ENCODE results near the gene DSP. TPM values are rescaled to one million over a fixed set of nuclear protein-coding genes. Genes with fewer than 3 reads are reported as not detected.

The DSP gene
- total and polyA plus RNA-seq, 2 of the 13 experiments (the other 11 are each of a cell fraction or from before 2014, with no cell fraction given), result 89.8 to 117 TPM

GRCh38 chr6:7631466-7631865 lies 90.0 kb downstream of the DSP start:
- in situ Hi-C loops (cut with HindIII; ENCODE audit: extremely low pct_ligation_motif_present, low pct_unique_long_range_greater_than_20kb), result no loop called here
- FAIRE-seq (no peak), ATAC-seq (no peak), DNase-seq (ENCODE audit: low spot score) (no peak)
- BruUV-seq (replicated peaks), result no TSS peak
- H3K27me3 ChIP-seq (ENCODE audit: control insufficient read depth in 1 of 2, insufficient read depth in 2 of 2, low read length in 2 of 2), result peaks cover 0 to 6% of the 10 kb centered on the region in 2 experiments; a peak in 1 of 5 replicates
- H3K36me3 ChIP-seq (replicated peaks in 1 of 2; ENCODE audit: control insufficient read depth in 1 of 2, insufficient read depth in 2 of 2, low read length in 2 of 2), result no peaks in the 10 kb centered on the region
- H3K4me2 ChIP-seq (ENCODE audit: low read depth, low read length), result no peak overlapping the region
- H3K9ac ChIP-seq (ENCODE audit: insufficient read depth, low read depth, low read length), result no peak overlapping the region
- intact Hi-C loops (cut with micrococcal nuclease; ENCODE audit: unreplicated experiment), result no loop called here
- H3K27ac ChIP-seq (ENCODE audit: extremely low read length, insufficient read depth, low read length), result no peak overlapping the region
- 35% methylated on average over 5 of the region's 5 CpGs for WGBS (ENCODE audit: low lambda C conversion rate)
- POLR2A ChIA-PET, result no interaction called here
- no peaks in the 10 kb centered on the region for H3K9me3 ChIP-seq (ENCODE audit: low read length)
- TF ChIP-seq KDM3A (CRISPR knock-in tag; IDR thresholded peaks at IDR 0.05; ENCODE audit: low read depth), result no peak
- TF ChIP-seq ISL2 (CRISPR knock-in tag; IDR thresholded peaks at IDR 0.05), result no peak
- no peak for TF ChIP-seq ZNF605 (CRISPR knock-in tag; IDR thresholded peaks at IDR 0.05)
- TF ChIP-seq GATAD1 (CRISPR knock-in tag; IDR thresholded peaks at IDR 0.05), result no peak
- no peak for TF ChIP-seq MXD3 (CRISPR knock-in tag; IDR thresholded peaks at IDR 0.05)
- no peak for TF ChIP-seq FOXJ3 (CRISPR knock-in tag; IDR thresholded peaks at IDR 0.05; ENCODE audit: borderline replicate concordance)
- TF ChIP-seq MIXL1 (CRISPR knock-in tag; IDR thresholded peaks at IDR 0.05), result no peak
- no peak for TF ChIP-seq DNMT1 (CRISPR knock-in tag; IDR thresholded peaks at IDR 0.05)
- no peak for TF ChIP-seq ZNF790 (CRISPR knock-in tag; IDR thresholded peaks at IDR 0.05; ENCODE audit: borderline replicate concordance)
- TF ChIP-seq ZNF737 (CRISPR knock-in tag; IDR thresholded peaks at IDR 0.05; ENCODE audit: borderline replicate concordance), result no peak
- no peak for TF ChIP-seq HIVEP1 (CRISPR knock-in tag; IDR thresholded peaks at IDR 0.05)
- no peak for TF ChIP-seq ARID2 (CRISPR knock-in tag; IDR thresholded peaks at IDR 0.05; ENCODE audit: borderline replicate concordance)
- H2AFZ ChIP-seq (ENCODE audit: low read length), result no peak overlapping the region
- H3K79me2 ChIP-seq (ENCODE audit: insufficient read depth, low read length), result no peaks in the 10 kb centered on the region
- H3K4me3 ChIP-seq (replicated peaks in 1 of 3; ENCODE audit: insufficient read depth in 1 of 3, low read depth in 2 of 3, low read length in 3 of 3), result no peak overlapping the region
- CTCF ChIA-PET (ENCODE audit: low intra/inter-chr PET ratio, low total read pairs), result no interaction called here
- H4K20me1 ChIP-seq (ENCODE audit: insufficient read depth, low read length), result no peaks in the 10 kb centered on the region
- H3K4me1 ChIP-seq (ENCODE audit: insufficient read depth, low read length), result no peaks in the 10 kb centered on the region
